NCI-H345 (cell line): ENCODE measurements around the gene RNU6-1.
A peak's percentile ranks its signal among the peaks of the same experiment; 100 is the strongest.

Experiments used
- DNase-seq: peaks from one replicate; lab custom pipeline; 2025; lab: John Stamatoyannopoulos, UW

Gene RNU6-1

GRCh38 chr15:67820992-67821783 is 18.7 kb downstream of the RNU6-1 start:
- DNase-seq, result no peak

GRCh38 chr15:67820122-67820991 is 19.5 kb downstream of the RNU6-1 start:
- no peak for DNase-seq

- DNase-seq, result no peak
Measured at GRCh38 chr15:67819636-67820035, 20.2 kb downstream of the RNU6-1 start.

GRCh38 chr15:67818464-67818863 is 21.4 kb downstream of the RNU6-1 start:
- no peak for DNase-seq

DNA sequence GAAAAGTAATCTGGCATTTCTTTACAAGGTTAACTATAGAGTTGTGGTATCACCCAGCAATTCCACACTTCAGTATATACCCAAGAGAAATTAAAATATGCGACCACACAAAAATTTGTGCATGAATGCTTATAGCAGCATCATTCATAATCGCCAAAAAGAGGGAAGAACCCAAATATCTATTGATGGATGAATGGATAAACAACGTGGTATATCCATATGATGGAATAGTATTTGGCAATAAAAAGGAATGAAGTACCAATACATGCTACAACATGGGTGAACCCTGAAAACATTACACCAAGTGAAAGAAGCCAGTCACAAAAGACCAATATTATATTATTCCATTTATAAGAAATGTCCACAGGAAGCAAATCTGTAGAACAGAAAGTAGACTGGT is 23.2 kb downstream of the RNU6-1 start:
- no peak for DNase-seq

DNA sequence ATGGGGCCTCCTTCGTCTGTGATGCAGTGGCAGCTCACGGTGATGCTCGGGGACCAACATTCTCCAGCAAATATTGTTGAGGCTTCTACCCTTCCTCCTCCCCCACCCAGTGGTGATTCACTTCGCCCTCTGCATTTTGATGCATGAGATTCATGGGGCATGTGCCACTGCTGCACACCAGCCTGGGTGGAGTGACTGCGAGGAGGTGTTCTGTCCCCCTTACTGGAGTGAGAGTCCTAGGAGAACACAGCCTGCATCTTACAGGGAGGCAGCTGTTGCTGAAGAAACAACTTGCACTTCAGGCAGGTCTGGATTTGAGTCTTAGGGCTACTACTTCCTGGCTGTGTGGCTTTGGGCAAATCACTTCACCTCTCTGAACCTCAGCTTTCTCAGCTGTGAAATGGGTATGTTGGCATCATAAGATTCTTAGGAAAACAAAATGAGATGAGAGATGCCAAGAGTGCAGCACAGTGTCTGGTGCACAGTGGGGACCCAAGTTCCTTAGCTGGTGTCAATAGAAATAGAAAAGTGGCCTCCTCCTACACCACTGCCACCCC is 24.7 kb downstream of the RNU6-1 start:
- no peak for DNase-seq

DNA sequence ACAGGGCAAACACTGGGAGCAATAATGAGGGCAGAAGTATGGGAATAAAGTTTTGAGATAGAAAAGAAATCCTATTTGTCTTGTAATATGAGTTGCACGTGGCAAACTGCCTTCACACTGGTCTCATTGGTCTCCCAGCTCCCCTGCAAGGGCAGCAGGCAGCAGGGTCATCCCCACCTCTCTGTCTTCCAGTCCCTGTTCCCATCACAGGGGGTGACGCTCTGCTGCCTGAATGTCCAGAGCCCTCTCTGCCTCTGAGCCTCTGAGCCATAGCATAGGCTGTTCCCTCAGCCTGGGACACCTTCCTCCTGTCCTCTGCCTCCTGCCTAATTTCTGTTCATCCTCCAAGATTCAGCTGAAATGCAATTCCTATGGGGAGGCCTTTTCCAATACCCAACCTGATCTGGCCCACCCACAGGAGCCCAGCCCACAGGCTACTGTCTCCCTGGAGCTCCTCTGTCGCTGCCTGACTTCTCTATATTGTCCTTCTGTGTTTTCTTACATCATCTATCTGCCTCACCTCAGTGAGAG is 26.7 kb downstream of the RNU6-1 start:
- DNase-seq, result no peak

DNA sequence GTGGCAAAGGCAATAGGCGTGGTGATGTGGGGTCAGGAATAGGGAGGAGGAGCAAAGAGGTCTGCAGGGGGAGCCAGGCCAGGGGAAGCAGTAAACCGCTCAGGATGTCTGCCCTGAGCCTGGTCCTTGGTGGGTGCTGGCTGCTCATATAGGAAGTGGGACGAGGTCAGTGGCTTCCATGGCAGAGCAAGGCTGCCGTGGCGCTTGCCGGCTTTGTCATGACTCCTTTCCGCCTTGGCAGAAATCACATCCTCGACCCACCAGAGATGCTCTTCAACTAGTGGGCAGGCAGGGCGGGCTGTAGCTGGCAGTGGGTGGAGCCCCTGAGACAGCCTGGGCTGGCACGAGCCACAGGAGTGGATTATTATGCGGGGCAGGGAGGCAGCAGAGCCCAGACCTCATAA is 27.6 kb downstream of the RNU6-1 start:
- DNase-seq, result no peak

GRCh38 chr15:67809866-67810265 is 30.0 kb downstream of the RNU6-1 start:
- DNase-seq, result no peak

- DNase-seq, result no peak
Measured at GRCh38 chr15:67809441-67809840, 30.4 kb downstream of the RNU6-1 start.

GRCh38 chr15:67808821-67809220 is 31.0 kb downstream of the RNU6-1 start:
- DNase-seq, result no peak

- no peak for DNase-seq
Measured at GRCh38 chr15:67807836-67808235, 32.0 kb downstream of the RNU6-1 start.

DNA sequence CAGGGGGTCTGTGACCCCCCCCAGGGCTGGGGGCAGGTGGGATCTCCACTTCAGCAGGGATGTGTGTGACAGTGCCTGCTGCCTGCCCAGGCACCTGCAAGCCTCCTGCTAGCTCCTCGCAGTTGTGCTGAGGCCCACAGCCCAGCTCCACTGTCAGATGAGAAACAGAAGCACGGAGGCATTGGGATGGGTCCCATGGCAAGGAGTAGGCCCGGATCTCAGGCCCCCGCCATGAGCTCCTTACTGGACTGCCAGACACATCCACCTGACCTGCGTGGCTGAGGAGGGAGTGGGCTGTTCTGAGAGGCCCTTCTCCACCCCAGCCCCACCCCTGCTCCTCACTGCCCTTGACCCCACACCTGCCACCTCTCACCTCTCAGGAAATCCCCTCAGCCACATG is 32.7 kb downstream of the RNU6-1 start:
- no peak for DNase-seq

DNA sequence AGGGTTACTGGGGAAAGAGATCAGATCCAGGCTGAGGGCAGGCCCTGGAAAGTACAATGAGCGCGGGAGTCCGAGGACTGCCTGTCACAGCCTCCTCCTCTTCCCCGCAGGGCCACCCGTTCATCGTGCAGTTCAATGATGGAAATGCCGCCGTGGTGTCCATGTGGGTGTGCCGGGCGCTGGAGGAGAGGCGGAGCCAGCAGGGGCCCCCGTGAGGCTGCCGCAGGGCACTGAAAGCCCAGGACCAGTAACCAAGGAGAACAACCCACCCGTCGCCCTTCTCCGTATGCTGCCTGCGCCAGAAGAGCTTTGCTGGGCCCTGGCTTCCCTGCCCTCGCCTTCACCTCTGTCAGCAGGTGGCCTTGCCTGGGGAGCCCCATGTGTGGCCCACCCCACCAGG is 33.3 kb downstream of the RNU6-1 start:
- DNase-seq, result no peak

DNA sequence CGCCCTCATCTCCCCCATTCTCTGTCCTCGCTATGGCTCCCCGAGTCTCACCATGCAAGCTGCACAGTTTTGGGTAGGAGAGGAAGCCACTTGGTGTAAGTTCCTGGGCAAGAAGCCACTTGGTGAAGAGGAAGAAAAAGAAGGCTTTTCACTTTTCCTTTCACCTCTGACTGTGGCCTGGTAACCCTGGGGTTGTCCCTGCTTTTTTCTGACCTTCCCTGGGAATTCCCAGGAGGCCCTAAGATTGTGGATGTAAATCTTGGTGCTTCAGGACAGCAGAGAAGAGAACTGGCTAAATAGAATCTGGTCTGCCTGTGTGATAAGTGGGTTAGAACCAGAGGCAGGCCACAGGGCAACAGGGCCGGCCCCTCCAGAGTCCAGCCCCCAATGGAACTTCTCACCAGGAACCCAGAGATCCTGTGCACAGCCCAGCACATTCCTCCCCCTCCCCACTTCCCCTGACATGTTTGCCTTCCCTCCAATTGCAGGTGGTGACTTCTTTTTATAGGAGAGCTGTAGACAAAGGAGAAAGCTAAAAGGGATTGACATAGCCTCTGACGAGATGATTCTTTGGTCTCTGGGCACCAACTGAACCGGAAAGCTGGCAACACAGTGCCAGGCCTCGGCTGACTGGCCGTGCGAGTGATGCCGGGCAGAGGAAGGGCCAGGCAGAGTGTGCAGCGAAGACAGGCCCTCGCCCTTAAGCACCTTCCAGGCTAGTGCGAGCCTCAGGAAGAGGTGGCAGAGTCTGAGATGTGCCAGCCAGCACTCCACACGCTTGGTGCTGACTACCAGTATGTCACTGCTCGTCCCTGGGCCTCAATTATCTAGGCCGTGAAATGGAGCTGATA is 34.0 kb downstream of the RNU6-1 start:
- peak; percentile 19 for DNase-seq

- no peak for DNase-seq
Measured at GRCh38 chr15:67805008-67805665, 34.7 kb downstream of the RNU6-1 start.

DNA sequence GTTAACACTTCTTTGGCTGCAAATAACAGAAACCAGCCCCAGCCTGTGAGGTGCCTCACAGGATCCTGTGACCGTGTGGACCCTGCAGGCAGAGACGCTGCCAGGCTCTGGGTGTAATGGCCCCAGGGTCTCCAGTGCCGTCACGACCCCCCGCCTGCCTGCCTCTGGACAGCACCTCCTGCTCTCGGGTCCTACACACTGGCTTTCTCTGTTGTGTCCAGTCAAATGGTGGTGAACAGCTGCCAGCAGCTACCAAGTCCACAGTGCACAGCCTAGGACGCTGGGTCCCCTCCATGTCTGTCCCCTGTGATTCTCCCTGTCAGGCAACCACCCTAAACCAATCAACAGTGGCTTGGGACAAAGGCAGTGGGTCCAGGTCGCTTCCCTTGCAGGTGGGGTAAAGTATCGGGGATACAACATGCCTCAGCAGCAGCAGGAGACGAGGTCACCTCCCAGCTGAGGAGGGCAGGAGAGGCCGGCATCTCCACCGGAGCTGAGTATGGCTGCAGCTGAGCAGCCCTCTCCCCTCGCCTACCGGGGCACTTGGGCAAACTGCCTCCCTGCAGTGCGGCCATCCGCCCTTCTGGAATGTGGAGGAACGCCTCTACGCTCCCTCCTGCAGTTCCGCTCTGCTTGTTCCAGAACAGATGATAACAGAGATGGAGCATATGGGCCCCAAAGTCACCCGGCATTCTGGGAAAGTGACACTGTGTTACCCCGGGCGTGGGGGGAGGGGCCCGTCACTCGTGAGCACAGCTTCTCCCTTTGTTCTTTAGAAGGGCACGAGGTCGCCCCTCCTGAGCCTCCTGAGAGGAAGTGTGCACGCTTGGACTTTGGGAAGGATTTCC is 35.6 kb downstream of the RNU6-1 start:
- DNase-seq, result no peak

DNA sequence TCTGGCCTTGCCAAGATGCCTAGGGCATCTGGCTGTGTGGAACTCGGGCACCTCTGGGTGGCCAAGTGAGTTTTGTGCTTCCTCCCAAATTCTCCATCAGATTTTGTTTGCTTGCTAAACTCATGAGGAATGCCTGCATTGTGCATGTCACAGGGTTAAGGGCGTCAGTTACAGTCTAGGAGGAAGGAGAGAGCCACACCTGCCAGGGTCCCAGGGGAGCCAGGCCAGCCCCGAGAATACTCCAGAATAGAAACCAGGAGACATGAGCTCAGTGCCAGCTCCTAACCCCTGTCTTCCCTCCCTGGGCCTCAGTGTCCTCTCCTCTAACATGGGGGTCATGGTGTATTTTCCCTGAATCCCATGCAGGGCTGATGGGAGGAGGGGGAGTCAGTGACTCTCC is 36.5 kb downstream of the RNU6-1 start:
- no peak for DNase-seq

DNA sequence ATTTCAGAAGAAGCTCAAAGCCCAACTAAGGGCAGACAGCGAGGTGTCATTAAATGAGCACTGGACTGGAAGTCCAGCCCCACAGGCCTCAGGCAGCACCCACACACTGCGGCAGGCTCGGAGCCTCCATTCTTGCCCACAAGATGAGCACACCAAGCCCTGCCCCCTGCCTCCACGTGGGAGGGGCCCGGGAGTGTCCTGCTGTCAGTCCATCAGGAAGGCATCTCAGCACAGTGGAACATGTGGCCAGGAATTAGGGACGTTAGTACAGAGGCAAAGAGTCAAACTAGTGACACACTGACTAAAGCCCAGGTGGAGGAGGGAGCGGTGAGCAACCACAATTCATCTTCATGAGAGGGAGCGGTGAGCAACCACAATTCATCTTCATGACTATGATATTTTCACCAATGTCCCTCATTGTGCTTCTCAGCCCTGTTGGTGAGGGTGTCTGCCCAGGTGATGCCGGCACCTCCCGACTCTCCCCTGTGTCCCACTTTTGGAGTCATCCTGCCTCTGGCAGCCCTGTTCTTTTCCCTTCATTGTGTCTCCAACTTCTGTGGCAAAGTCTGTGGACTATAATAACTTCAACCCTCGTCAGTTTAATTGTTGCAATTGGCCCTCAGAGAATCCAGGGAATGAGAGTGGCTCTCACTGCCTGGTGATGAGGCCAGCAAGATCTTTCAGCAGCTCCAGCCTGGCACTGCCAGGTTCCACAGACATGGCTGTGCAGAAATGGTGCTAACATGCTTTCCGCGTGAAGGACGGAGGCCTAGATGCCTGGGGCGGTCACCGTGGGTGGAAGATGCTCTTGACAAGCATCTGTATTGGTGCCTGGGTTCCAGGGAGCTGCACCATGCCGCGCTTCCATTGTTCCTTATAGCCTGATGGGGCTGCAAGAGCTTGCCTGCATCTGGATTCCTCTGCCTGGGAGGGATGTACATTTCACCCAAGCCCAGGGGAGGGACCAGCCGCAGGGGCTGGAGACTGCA is 37.6 kb downstream of the RNU6-1 start:
- DNase-seq, result no peak
